Neuronal stem cell (in vitro differentiated cells): ENCODE data around the gene PKNOX2.

ENCODE experiments used
- DNase-seq: peaks from one replicate; pipeline ENCODE4 v3.0.0-alpha.2; 2013; ENCODE audit warnings: low spot score
- H2AFZ ChIP-seq: one replicate; pipeline ENCODE4 v1.6.1; 2013; ENCODE audit warnings: mild to moderate bottlenecking, low read length, inconsistent platforms
- H2AK5ac ChIP-seq: 2 replicates; pipeline ENCODE4 v1.6.1; 2013; ENCODE audit warnings: low read depth, mild to moderate bottlenecking, inconsistent platforms, low read length, moderate library complexity, mixed read lengths
- H2BK120ac ChIP-seq: 2 replicates; pipeline ENCODE4 v1.6.1; 2013; ENCODE audit warnings: low read depth, mild to moderate bottlenecking, inconsistent platforms, low read length, moderate library complexity, mixed read lengths
- H2BK12ac ChIP-seq: one replicate; pipeline ENCODE4 v1.6.1; 2013; ENCODE audit warnings: low read length, inconsistent platforms
- H2BK15ac ChIP-seq: 2 replicates; pipeline ENCODE4 v1.6.1; 2013; ENCODE audit warnings: mild to moderate bottlenecking, low read length, inconsistent platforms, mixed read lengths
- H2BK5ac ChIP-seq: one replicate; pipeline ENCODE4 v1.6.1; 2013; ENCODE audit warnings: inconsistent platforms, mild to moderate bottlenecking, low read length, moderate library complexity
- H3K14ac ChIP-seq: one replicate; pipeline ENCODE4 v1.6.1; 2013; ENCODE audit warnings: low read length, inconsistent platforms
- H3K18ac ChIP-seq: 2 replicates; pipeline ENCODE4 v1.6.1; 2013; ENCODE audit warnings: low read length, inconsistent platforms
- H3K23ac ChIP-seq: 2 replicates; pipeline ENCODE4 v1.6.1; 2013; ENCODE audit warnings: low read depth, mild to moderate bottlenecking, mixed read lengths, low read length, inconsistent platforms; ENCODE audit not compliant: poor library complexity
- H3K27ac ChIP-seq: replicated peaks from 3 replicates; pipeline ENCODE4 v1.5.1; 2013; ENCODE audit warnings: low read length, inconsistent platforms
- H3K27me3 ChIP-seq, 3 experiments: 2 replicates each; pipeline ENCODE4 v1.6.1; 2013; ENCODE audit warnings: low read length in 3 of 3, mild to moderate bottlenecking in 2 of 3, inconsistent platforms in 1 of 3, low read depth in 1 of 3, mixed read lengths in 1 of 3, moderate library complexity in 1 of 3; ENCODE audit not compliant: control insufficient read depth in 3 of 3, insufficient read depth in 3 of 3
- H3K36me3 ChIP-seq, 2 donors: replicated peaks in 1 of 2; 2 replicates each; pipeline ENCODE4 v1.6.1; 2013; ENCODE audit warnings: low read length in 2 of 2; ENCODE audit not compliant: control insufficient read depth in 2 of 2, insufficient read depth in 2 of 2
- H3K4ac ChIP-seq: 2 replicates; pipeline ENCODE4 v1.6.1; 2013; ENCODE audit warnings: inconsistent platforms, mild to moderate bottlenecking, low read length, moderate library complexity
- H3K4me1 ChIP-seq, 2 donors: 1 replicate in 1 of 2; 2 replicates in 1 of 2; pipeline ENCODE4 v1.6.1; 2013; ENCODE audit warnings: low read length in 2 of 2, low read depth in 1 of 2; ENCODE audit not compliant: control insufficient read depth in 2 of 2, insufficient read depth in 1 of 2
- H3K4me2 ChIP-seq: one replicate; pipeline ENCODE4 v1.6.1; 2013; ENCODE audit warnings: mild to moderate bottlenecking, low read length, inconsistent platforms; ENCODE audit not compliant: insufficient read depth, poor library complexity, severe bottlenecking
- H3K4me3 ChIP-seq, 2 donors: 2 replicates each; pipeline ENCODE4 v1.5.1; 2013; ENCODE audit warnings: low read length in 2 of 2, mild to moderate bottlenecking in 2 of 2, inconsistent platforms in 1 of 2, moderate library complexity in 1 of 2
- H3K79me1 ChIP-seq: one replicate; pipeline ENCODE4 v1.6.1; 2013; ENCODE audit warnings: low read depth, mild to moderate bottlenecking, inconsistent platforms, low read length, moderate library complexity
- H3K9ac ChIP-seq: one replicate; pipeline ENCODE4 v1.6.1; 2013; ENCODE audit warnings: mild to moderate bottlenecking, low read depth, low read length, inconsistent platforms; ENCODE audit not compliant: poor library complexity
- H3K9me3 ChIP-seq, 2 donors: replicated peaks in 1 of 2; 2 replicates each; pipeline versions ENCODE3 to v1.6.1; 2013; ENCODE audit warnings: low read length in 2 of 2, mild to moderate bottlenecking in 2 of 2, inconsistent platforms in 1 of 2, low read depth in 1 of 2, mixed read lengths in 1 of 2, moderate library complexity in 1 of 2; ENCODE audit not compliant: control insufficient read depth in 2 of 2, insufficient read depth in 1 of 2
- H4K8ac ChIP-seq: one replicate; pipeline ENCODE4 v1.6.1; 2013; ENCODE audit warnings: low read depth, mild to moderate bottlenecking, inconsistent platforms, low read length, moderate library complexity
- H4K91ac ChIP-seq: one replicate; pipeline ENCODE4 v1.6.1; 2013; ENCODE audit warnings: low read length, low read depth, mild to moderate bottlenecking, inconsistent platforms; ENCODE audit not compliant: poor library complexity
- WGBS, 2 donors: extraction: QIAGEN DNeasy Blood & Tissue Kit; methylation state at CpG; one replicate each; pipeline ENCODE4 v1.1.7; 2013; ENCODE audit warnings: missing lambda C conversion rate in 2 of 2, mixed read lengths in 1 of 2; ENCODE audit not compliant: insufficient read length in 2 of 2, insufficient replicate concordance in 1 of 2; ENCODE audit errors: extremely low coverage in 2 of 2; 5-methylcytosine and 5-hydroxymethylcytosine counted together

Gene PKNOX2

GRCh38 chr11:125348674-125349309, 184.2 kb downstream of the PKNOX2 start:
- Histone ChIP-seq H3K9me3 (no peaks in the 10 kb centered on the region), H3K4me1 (peaks cover 56 to 59% of the 10 kb centered on the region in 2 donors), H2BK15ac (peak overlapping the region; percentile 66), H3K18ac (peak overlapping the region; percentile 82), H3K14ac (no peak overlapping the region), H2BK120ac (no peak overlapping the region), H2BK12ac (peak overlapping the region; percentile 77), H3K4me2 (peak overlapping the region; percentile 12), H3K4me3 (no peak overlapping the region), H3K4ac (no peak overlapping the region), H4K91ac (no peak overlapping the region), H3K9ac (no peak overlapping the region), H3K36me3 (peaks cover 3 to 32% of the 10 kb centered on the region in 2 donors), H2BK5ac (peak overlapping the region; percentile 91), H2AK5ac (peak overlapping the region; percentile 85), H3K27ac (peak overlapping the region; percentile 98), H3K27me3 (no peaks in the 10 kb centered on the region), H4K8ac (no peak overlapping the region), H3K79me1 (no peaks in the 10 kb centered on the region), H2AFZ (no peak overlapping the region), H3K23ac (no peak overlapping the region)
- no peak for DNase-seq
- no CpG with 5 or more reads among the region's 9 CpGs for WGBS, 2 donors

- Histone ChIP-seq H2BK15ac (peak overlapping the region; percentile 95), H3K4me3 (no peak overlapping the region), H3K14ac (no peak overlapping the region), H2AFZ (no peak overlapping the region), H2AK5ac (peak overlapping the region; percentile 95), H3K9me3 (no peaks in the 10 kb centered on the region), H3K4me2 (no peak overlapping the region), H3K23ac (peak overlapping the region; percentile 21), H3K4me1 (peaks cover 50 to 51% of the 10 kb centered on the region in 2 donors), H2BK120ac (peak overlapping the region; percentile 84), H2BK12ac (peak overlapping the region; percentile 76), H4K8ac (peak overlapping the region; percentile 66), H4K91ac (no peak overlapping the region), H3K18ac (peak overlapping the region; percentile 99), H2BK5ac (no peak overlapping the region), H3K4ac (peak overlapping the region; percentile 76), H3K27ac (no peak overlapping the region), H3K36me3 (peaks cover 6 to 42% of the 10 kb centered on the region in 2 donors), H3K27me3 (no peaks in the 10 kb centered on the region), H3K9ac (no peak overlapping the region), H3K79me1 (no peaks in the 10 kb centered on the region)
- no peak for DNase-seq
- no CpG with 5 or more reads among the region's 21 CpGs for WGBS, 2 donors
Observed at GRCh38 chr11:125350206-125351032, 185.9 kb downstream of the PKNOX2 start.

GRCh38 chr11:125351033-125351867, 186.7 kb downstream of the PKNOX2 start:
- Histone ChIP-seq H2BK12ac (peak overlapping the region; percentile 48), H3K23ac (peak overlapping the region; percentile 34), H3K9me3 (no peaks in the 10 kb centered on the region), H3K14ac (peak overlapping the region; percentile 57), H4K8ac (no peak overlapping the region), H2BK15ac (peak overlapping the region; percentile 95), H3K79me1 (no peaks in the 10 kb centered on the region), H3K4ac (peak overlapping the region; percentile 58), H2AFZ (no peak overlapping the region), H3K36me3 (peaks cover 7 to 47% of the 10 kb centered on the region in 2 donors), H3K18ac (peak overlapping the region; percentile 13), H3K4me3 (no peak overlapping the region), H4K91ac (peak overlapping the region; percentile 85), H3K4me1 (peaks cover 46 to 48% of the 10 kb centered on the region in 2 donors), H3K9ac (no peak overlapping the region), H2BK120ac (peak overlapping the region; percentile 84), H2BK5ac (peak overlapping the region; percentile 26), H3K4me2 (no peak overlapping the region), H3K27ac (no peak overlapping the region), H2AK5ac (peak overlapping the region; percentile 85), H3K27me3 (no peaks in the 10 kb centered on the region)
- WGBS, 2 donors = no CpG with 5 or more reads among the region's 32 CpGs
- DNase-seq = no peak
